GM19463 (cell line): ENCODE results near the gene SPHKAP.
A peak's percentile ranks its signal among the peaks of the same experiment; 100 is the strongest.
"Not testable (repeated sequence)": the region's sequence is repeated elsewhere in the genome, so short reads cannot be mapped to it uniquely, and the experiment has no call there.

Experiments used
- ATAC-seq: cut with Tn5 transposase; IDR thresholded peaks from one replicate; pipeline ENCODE4 v1.9.1; 2021; ENCODE audit warnings: mild to moderate bottlenecking, moderate library complexity; ENCODE audit not compliant: unreplicated experiment

The SPHKAP gene

DNA sequence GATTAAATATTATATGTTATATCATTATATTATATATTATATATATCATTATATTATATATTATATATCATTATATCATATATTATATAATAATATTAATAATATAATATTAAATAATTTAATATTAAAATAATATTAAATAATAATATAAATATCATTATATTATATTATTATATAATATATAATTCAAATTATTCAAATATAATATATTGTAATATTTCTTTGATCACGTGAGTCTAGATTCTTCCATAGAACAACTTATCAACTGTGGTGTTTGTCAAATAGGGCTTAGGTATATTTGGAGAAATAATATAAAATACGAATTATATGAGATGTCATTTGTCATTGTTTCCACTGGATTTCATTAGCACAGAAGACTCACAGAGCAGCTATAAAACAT lies 77.3 kb downstream of the SPHKAP start:
- no peak for ATAC-seq

DNA sequence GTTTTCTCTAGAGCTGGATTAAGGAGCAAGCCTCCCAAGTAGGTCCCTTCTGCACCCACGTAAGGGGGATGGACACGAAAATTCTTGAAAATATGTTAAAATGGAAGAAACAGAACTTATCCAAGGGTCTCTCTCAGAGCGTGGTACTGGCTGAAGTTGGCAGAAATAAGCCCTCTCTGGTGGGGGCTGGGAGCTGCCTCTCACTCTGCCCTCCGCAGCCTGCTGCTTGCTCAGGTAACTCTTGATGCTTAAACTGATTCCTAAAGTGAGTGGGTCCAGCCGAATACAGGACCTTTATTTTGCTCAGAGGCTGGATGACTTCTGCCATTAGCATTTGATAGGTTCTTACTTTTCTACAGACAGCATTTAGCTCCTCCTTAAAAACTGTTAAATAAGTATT lies 78.1 kb downstream of the SPHKAP start:
- no peak for ATAC-seq

DNA sequence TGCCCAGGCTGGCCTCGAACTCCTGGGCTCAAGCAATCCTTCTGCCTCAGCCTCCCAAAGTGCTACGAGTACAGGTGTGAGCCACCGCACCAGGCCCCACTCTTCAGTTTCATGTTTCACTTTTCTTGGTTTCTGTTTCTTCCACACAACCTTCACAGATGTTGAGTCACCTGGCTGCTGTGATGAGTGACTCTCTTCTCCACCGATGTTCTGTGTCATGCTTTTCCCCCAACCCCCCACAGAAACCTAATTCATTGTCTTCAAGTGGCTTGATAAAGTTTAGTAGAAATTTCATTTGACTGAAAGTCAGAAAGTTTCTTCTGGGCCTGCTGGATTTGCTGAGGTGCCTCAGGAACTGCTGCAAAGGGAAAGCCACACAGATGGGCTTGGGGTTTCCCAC lies 78.5 kb downstream of the SPHKAP start:
- ATAC-seq = no peak

DNA sequence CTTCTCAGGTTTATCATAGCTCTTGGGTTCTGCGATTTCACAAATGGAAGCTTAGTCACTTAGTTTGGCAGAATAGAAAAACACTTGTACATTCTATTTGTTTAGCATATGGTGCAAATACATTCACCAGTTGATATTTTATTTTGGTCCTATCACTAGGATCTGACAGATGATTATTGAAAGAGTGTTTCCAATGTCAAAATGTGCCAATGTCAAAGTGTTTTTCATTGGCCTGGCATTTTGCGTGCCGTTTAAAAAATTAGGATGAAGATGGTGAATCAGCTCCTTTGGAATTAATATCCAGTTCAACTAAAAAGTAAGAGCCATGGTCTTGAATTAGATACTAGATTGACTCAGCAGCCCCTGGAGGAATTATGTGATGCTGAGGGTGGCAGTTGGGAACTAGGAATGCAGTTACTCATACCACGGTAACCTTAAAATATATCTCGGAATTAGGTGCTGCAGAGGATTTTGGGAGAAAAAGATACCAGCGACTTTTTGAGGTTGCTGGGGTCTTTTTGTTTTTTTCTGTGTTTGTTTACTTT lies 87.0 kb downstream of the SPHKAP start:
- ATAC-seq = no peak

DNA sequence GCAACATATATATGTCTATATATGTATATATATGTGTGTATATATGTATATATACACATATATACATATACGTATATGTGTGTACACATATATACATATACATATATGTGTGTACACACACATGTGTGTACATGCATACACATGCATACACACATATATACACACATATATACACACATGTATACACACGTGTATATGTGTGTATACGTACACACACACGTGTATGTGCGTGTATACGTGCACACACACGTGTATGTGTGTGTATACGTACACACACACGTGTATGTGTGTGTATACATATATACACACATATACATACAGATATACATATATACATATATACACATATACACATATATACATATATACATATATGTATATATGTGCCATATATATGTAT lies 89.4 kb downstream of the SPHKAP start:
- no peak for ATAC-seq

DNA sequence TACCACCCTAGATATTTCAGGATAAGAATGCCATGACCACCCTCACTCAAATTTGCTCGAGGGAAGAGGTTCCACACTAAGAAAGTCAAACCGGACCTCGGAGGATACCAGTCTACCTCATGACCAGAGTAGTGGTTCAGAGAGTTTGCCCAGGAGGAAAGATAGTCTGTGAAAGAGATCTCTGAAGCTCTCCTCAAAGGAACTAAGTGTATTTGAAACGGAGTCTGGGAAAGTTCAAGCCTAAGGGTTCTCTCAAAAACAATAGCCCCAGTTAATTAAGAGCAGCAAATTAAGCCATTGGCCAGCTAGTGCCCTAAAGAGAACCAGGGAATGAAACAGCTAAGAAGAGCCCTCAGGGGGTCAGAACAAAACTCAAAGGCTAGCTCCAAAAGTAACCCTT lies 94.9 kb downstream of the SPHKAP start:
- ATAC-seq = no peak

DNA sequence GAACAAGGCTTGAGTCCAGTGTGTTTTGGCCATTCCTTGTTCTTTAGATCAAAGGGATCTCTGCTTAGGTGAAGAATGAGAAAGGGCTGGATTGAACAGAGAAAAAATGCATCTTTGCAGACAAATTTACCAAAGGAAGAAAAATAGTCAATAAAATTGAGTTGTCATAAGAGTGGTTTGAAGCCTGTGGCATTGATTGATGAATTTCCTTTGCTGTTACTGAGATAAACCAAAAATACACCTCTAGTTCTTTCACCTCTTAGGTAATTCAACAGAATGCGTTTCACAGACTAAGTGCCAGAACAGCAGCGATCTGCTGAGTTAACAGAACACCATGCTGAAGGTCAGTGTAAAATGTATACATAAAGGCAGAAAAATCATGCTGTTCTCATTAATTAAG lies 96.8 kb downstream of the SPHKAP start:
- no peak for ATAC-seq

DNA sequence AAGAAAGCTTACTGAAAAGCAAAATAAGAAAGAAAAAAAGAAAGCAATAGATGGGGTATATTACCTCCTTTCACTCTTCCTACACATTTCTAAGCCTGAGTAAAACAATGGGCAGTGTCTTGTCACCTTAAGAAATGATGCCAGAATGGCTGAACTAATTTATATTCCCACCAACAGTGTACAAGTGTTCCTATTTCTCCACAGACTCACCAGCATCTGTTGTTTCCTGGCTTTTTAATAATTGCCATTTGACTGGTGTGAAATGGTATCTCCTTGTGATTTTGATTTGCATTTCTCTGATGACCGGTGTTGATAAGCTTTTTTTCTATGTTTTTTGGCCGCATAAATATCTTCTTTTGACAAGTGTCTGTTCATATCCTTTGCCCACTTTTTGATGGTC lies 98.4 kb downstream of the SPHKAP start:
- no peak for ATAC-seq

DNA sequence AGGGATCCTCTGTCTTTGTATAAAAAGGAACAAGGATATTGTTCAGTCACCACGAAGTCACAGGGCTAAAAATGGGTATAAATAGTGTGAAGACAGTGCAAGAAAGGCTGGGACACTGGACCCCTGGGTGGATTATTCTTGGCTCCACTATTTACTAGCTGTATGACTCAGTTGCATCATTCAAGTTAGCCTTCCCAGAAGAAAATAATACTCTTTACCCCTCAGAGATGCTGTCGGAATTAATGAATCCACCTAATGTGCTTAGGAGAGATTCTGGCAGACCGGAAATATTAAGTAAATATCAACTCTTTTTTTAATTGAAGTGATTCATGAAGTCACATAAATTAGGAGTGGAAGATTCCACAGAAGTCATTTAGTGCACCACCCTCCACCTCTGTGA lies 98.9 kb downstream of the SPHKAP start:
- no peak for ATAC-seq

DNA sequence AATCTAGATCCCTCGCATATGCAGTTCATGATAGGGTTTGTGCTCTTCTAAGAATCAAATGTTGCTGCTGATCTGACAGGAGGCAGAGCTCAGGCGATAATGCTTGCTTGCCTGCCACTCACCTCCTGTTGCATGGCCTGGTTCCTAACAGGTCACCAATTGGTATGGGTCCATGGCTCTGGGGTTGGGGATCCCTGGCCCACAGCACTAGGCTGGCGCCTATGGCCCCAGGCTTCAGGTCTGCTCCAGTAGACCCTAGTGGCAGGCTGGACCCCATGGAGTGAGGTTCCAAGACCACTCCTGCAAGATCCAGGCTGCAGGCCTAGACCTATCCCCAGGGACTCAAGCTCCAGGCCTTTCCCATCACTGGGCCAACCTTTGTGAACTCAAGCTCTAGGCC lies 102.3 kb downstream of the SPHKAP start:
- ATAC-seq = no peak

DNA sequence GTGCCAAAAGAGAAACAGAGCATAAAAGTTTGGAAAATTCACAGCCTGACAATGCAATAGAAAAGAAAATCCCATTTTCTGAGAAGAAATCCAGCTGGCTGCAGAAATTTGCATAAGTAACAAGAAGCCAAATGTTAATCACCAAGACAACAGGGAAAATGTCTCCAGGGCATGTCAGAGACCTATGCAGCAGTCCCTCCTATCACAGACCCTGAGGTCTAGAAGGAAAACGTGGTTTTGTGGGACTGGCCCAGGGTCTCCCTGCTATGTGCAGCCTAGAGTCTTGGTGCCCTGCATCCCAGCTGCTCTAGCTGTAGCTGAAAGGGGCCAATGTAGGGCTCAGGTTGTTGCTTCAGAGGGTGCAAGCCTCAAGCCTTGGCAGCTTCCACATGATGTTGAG lies 104.8 kb downstream of the SPHKAP start:
- ATAC-seq = not testable (repeated sequence)

DNA sequence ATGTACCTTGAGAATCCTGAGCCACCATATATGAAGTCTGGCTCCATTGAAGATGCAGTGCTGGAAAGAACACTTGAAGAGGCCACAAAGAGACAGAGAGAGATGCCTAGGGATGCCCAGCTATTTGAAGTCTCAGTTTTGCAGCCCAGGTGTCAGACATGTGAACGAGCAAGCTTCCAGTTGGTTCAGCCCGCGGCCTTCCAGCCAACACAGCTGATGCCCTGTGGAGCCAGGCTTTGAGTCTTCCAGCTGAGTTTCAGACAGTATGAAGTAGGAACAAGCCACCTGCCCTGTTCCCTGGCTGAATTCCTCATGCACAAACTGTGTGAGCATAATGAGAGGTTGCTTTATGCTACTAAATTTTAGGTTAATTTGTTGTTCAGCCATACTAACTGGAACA lies 108.8 kb downstream of the SPHKAP start:
- ATAC-seq = no peak

DNA sequence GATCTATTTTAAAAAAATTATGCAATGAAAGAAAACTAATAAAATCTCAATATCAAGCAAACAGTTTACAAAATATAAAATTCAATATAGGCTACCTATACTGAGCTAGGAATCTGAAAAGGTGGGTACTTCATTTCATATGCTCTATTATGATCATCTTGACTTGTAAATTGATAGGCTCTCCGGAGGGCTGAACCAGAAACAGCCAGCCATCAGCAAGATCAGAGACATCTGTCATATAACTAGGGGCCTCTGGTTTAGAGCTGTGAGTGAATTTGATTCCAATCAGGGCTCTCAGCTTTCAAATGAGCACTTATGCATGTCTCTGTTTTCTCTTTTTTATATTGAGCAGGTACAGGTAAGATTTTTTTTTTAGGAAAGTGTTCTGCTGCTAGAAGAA lies 114.2 kb downstream of the SPHKAP start:
- ATAC-seq = no peak

DNA sequence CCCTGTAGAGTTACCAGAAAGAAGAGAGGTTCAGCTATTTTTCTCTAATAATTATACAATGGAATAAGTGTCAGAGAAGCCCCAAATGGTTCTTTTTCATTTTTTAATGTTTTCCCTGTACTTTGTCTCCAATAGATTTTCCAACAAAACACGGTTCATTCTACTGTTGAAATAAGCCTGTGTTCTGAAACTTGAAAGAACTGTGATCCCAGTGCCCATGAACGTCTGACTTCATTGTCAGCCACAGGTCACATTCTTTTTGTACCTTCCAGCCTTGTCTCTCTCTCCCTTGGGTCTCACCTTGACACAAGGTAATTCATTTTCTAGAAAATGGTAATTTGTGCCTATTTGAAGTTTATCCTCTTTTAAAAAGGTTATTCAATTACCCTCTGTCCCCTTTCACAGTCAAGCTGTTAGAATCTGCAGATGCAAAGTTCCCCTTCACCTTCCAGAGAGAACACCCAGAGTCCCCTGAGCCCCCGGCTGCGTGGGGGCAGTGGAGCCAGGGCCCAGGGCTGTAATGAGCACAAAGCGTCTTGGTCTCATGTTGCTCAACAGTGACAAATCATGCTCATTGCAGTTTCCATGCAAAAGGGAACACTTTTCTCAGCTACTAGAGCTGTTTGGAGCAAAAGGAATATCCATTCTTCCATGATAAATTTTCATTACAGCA lies 115.2 kb downstream of the SPHKAP start:
- ATAC-seq = no peak

DNA sequence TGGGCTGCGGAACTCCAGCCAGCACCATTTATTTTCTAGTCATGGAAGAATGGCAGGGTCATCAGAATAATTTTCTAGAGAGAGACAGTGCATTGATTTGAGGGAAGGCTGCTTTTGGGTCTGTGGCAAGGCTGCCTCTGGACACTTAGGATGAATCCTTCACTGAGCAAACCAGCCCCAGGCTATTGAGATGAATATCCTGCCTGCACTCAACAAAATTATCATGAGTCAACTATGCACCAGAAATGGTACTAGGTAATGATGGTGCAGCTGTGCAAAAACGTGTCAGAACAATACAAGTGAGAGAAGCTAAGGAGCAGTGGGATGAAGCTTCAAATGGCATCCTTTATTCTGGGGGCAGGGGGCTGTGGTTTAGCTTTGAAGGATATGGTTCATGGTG lies 115.8 kb downstream of the SPHKAP start:
- ATAC-seq = no peak

DNA sequence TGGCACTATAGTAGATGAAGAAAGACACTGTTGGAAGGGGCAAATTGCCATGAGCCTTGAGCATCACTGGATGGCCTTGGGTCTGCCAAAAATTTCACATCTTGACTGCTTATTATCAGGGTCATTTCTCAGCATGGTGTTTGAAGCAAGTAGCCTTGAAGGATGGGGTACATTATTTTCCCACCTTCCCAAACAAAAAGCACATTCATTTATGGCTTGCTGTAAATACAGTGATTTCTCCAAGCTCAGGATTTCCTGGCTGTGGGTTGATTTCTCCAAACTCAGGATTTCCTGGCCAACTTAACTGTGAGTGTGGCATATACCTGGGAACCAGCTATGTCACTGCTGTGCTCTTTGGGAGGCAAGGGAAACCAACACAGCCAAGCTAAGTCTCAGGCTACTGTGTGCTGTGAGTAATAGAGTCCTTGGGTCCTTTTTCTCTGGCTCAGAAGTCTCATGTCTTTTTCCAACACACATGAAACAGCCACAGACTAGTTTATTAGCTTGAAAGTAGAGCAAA lies 116.6 kb downstream of the SPHKAP start:
- no peak for ATAC-seq

DNA sequence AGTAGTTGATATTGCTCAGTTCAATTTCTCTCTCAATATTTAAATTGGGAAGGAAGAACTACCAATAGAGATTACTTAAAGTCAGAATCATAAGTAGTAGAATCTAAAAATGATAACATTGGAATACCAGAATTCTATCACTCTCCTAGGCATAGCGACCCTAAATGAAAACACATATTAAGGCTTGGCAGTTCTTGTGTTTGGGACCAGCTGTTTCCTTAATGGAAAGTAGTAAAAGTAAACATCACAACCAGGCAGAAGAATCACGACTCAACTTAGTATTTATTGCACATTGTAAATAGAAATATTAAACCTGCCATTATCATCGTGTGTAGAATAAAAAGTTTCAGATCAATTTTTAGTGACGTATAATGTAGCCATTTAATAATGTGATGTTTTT lies 117.5 kb downstream of the SPHKAP start:
- no peak for ATAC-seq

DNA sequence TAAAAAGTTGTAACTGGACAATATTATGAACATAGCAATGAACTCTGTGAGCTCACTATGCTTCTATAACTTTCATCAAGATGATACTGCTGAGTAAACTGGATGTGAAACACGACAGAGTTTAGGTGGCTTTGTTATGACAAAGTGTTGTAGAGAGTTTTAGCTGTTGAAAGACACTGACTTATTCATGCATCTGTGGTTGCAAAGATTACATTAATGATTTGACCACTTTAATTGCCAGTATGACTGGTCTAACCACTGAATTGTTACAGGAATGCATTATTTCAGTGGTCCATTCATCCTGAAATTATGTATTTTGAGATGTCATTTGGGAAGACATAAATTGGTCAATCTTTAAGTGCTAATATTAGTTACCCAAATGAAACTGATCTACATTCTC lies 117.9 kb downstream of the SPHKAP start:
- peak; percentile 48 for ATAC-seq

DNA sequence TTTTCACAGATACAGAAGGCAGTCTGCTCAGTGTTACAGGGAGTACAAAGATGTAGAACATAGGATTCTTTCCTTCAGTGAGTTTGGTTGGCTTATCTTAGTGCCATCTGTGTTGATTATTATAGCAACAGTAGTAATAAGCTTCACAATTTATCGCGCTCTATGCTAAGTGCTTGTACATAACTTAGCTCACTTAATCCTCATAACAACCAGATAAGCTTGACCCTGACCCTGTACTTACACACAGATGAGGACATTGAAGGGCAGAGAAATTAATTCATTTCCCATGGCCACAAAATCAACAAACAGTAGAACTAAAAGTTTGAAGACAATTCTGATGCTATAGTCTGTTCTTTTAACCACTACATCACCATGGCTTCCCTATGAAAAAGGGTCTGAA lies 121.8 kb downstream of the SPHKAP start:
- no peak for ATAC-seq

DNA sequence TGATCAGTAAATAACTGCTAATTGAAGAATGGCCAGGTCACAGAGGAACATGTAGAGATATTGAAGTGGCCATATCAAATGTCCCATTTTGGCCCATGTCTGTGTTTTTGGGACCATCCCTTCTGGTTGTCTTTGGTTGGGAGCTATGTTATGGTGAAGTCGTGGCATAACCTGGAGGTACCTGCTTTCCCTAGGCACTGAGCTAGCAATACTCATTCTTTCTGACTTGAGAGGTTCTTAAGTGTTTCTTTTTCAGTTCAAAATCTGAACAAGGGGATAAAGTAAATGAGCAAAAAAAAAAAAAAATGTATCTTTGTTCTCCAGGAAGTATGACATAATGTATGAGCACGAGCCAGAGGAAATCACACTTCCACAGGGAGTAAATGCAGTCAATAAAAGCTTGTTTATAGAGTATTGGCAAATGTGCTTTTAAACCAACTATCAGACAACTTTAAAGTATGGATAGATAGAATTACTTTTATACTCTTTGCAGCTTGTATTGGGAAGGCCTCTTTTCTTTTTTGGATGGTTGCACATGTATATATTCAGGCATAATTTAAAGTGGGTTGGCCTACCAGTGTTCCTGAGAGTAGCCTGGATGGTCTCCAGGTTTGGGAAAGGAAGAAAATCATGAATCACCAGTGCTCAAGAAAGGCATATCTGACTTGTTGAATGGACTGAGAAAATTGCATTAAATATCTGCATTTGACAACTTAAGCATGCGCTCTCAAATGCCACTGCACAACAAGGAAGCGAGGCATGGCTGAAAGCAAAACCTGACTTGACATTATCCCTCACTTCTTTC lies 125.0 kb downstream of the SPHKAP start:
- ATAC-seq = no peak

DNA sequence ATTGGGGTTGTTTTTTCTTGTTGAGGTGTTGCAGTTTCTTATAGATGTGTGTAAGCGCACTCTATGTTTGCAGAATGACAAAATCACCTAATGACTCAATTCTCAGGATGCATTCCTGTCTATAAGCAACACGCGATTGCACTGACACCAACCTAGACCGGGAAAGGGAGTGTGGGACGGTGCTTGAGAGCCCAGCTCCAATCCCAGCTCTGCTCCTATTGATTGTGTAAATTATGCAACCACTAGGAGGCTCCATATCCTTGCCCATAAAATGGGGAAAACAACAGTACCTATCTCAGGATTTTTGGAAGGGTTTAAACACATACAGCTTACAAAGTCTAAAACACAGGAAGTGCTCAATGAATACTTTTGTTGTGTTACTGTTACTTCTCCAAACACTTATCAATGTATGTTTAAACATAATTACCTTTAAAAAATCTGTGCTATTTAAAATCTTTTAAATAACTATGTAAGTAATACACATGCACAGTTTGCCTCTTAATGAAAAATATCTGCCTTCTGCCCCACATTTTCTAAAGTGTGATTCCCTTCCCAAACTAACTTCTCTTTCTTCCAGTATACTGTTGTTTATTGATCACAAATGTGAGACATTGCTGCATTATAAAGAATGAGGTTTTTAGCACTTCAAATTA lies 132.5 kb downstream of the SPHKAP start:
- peak; percentile 47 for ATAC-seq

DNA sequence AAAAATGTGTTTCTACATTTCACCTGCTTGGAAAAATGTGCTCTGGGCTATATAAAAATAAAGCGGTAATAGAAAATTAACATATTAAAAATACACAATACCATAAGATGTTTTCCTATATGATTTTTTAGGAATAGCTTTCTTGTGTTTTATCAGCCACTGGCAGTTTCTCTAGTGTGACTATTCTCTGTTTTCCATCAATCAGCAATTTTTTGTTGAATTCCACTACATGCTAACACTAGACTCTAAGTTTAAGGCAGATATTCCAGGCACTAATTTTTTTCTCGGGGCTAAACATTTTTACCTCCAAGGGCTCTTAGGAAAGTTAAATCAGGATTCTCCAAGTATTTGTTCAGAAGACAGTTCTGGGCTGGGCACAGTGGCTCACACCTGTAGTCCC lies 140.5 kb downstream of the SPHKAP start:
- no peak for ATAC-seq
